Measurements from ENCODE around the gene ADGRD1.

Gene ADGRD1

GRCh38 chr12:130955238-130955816 is 1.6 kb downstream of the ADGRD1 start:
- Histone ChIP-seq H4K20me1 (ENCODE audit: insufficient read depth, low read length) (no peaks in the 10 kb centered on the region), H3K36me3 (ENCODE audit: insufficient read depth, low read length) (no peaks in the 10 kb centered on the region), H2AFZ (ENCODE audit: low read length) (no peak overlapping the region), H3K27me3 (ENCODE audit: insufficient read depth, low read length) (0 out of 2 replicates have a peak, but pooled peaks cover 3% of the 10 kb centered on the region), H3K9me3 (ENCODE audit: low read length) (no peaks in the 10 kb centered on the region), H3K4me2 (ENCODE audit: low read length) (no peak overlapping the region), H3K9me2 (ENCODE audit: low read depth, low read length) (no peaks in the 10 kb centered on the region), H3K79me2 (ENCODE audit: insufficient read depth, low read length) (no peaks in the 10 kb centered on the region), H3K9ac (ENCODE audit: low read length) (no peak overlapping the region), H3F3A (ENCODE audit: insufficient read depth, low read length) (no peaks in the 10 kb centered on the region), H3K4me3 (ENCODE audit: low read depth, low read length, poor library complexity, severe bottlenecking) (no peak overlapping the region), H3K4me1 (ENCODE audit: insufficient read depth, low read length, severe bottlenecking) (no peaks in the 10 kb centered on the region), H3K27ac (ENCODE audit: low read depth, low read length, poor library complexity, severe bottlenecking) (no peak overlapping the region)
- TF ChIP-seq, protein P1, sequence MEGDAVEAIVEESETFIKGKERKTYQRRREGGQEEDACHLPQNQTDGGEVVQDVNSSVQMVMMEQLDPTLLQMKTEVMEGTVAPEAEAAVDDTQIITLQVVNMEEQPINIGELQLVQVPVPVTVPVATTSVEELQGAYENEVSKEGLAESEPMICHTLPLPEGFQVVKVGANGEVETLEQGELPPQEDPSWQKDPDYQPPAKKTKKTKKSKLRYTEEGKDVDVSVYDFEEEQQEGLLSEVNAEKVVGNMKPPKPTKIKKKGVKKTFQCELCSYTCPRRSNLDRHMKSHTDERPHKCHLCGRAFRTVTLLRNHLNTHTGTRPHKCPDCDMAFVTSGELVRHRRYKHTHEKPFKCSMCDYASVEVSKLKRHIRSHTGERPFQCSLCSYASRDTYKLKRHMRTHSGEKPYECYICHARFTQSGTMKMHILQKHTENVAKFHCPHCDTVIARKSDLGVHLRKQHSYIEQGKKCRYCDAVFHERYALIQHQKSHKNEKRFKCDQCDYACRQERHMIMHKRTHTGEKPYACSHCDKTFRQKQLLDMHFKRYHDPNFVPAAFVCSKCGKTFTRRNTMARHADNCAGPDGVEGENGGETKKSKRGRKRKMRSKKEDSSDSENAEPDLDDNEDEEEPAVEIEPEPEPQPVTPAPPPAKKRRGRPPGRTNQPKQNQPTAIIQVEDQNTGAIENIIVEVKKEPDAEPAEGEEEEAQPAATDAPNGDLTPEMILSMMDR (IDR thresholded peaks at IDR 0.05; ENCODE audit: low read length): no peak
- TF ChIP-seq EZH2 (IDR thresholded peaks at IDR 0.05; ENCODE audit: borderline replicate concordance, low read length): no peak

DNA sequence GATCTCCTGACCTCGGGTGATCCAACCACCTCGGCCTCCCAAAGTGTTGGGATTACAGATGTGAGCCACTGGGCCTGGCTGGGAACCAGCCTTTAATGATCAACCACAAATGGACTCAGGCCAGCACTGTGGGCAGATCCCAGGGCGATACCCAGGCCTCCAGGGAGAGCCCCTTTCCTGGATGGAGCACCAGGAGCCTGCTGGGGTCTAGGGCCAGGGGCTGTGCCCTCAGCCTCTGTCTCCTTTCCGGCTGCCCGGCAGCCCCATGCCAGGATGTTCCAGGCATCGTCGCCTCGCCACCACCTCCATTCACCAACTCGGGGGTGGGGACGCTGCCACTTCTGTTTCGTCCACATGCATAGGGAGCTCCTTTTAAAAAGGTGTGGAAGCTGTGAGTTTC is 2.3 kb downstream of the ADGRD1 start:
- Histone ChIP-seq H3K4me3 (ENCODE audit: low read depth, low read length, poor library complexity, severe bottlenecking) (no peak overlapping the region), H3K27ac (ENCODE audit: low read depth, low read length, poor library complexity, severe bottlenecking) (no peak overlapping the region), H3K9ac (ENCODE audit: low read length) (no peak overlapping the region), H3K27me3 (ENCODE audit: insufficient read depth, low read length) (0 out of 2 replicates have a peak, but pooled peaks cover 3% of the 10 kb centered on the region), H3K79me2 (ENCODE audit: insufficient read depth, low read length) (no peaks in the 10 kb centered on the region), H4K20me1 (ENCODE audit: insufficient read depth, low read length) (no peaks in the 10 kb centered on the region), H2AFZ (ENCODE audit: low read length) (no peak overlapping the region), H3K4me2 (ENCODE audit: low read length) (no peak overlapping the region), H3K9me2 (ENCODE audit: low read depth, low read length) (no peaks in the 10 kb centered on the region), H3K9me3 (ENCODE audit: low read length) (no peaks in the 10 kb centered on the region), H3K4me1 (ENCODE audit: insufficient read depth, low read length, severe bottlenecking) (no peaks in the 10 kb centered on the region), H3K36me3 (ENCODE audit: insufficient read depth, low read length) (no peaks in the 10 kb centered on the region), H3F3A (ENCODE audit: insufficient read depth, low read length) (no peaks in the 10 kb centered on the region)
- TF ChIP-seq, protein P1 (IDR thresholded peaks at IDR 0.05; ENCODE audit: low read length): no peak
- no peak for TF ChIP-seq EZH2 (IDR thresholded peaks at IDR 0.05; ENCODE audit: borderline replicate concordance, low read length)

- no peaks in the 10 kb centered on the region for H3K4me1 ChIP-seq (ENCODE audit: insufficient read depth, low read length, severe bottlenecking)
Measured at GRCh38 chr12:130956456-130957303, 3.0 kb downstream of the ADGRD1 start.

More at GRCh38 chr12:130956456-130957303, 3.0 kb downstream of the ADGRD1 start:
- Histone ChIP-seq H3K9me2 (ENCODE audit: low read depth, low read length) (no peaks in the 10 kb centered on the region), H2AFZ (ENCODE audit: low read length) (no peak overlapping the region), H3K27me3 (ENCODE audit: insufficient read depth, low read length) (0 out of 2 replicates have a peak, but pooled peaks cover 3% of the 10 kb centered on the region), H3K27ac (ENCODE audit: low read depth, low read length, poor library complexity, severe bottlenecking) (no peak overlapping the region), H3K4me2 (ENCODE audit: low read length) (no peak overlapping the region), H3K4me3 (ENCODE audit: low read depth, low read length, poor library complexity, severe bottlenecking) (no peak overlapping the region), H3F3A (ENCODE audit: insufficient read depth, low read length) (no peaks in the 10 kb centered on the region), H4K20me1 (ENCODE audit: insufficient read depth, low read length) (no peaks in the 10 kb centered on the region), H3K9ac (ENCODE audit: low read length) (no peak overlapping the region), H3K9me3 (ENCODE audit: low read length) (no peaks in the 10 kb centered on the region), H3K79me2 (ENCODE audit: insufficient read depth, low read length) (no peaks in the 10 kb centered on the region), H3K36me3 (ENCODE audit: insufficient read depth, low read length) (no peaks in the 10 kb centered on the region)
- TF ChIP-seq, protein P1 (IDR thresholded peaks at IDR 0.05; ENCODE audit: low read length): no peak
- TF ChIP-seq EZH2 (IDR thresholded peaks at IDR 0.05; ENCODE audit: borderline replicate concordance, low read length): no peak

All from OCI-LY1 (cell line).